Mesendoderm (in vitro differentiated cells): ENCODE data around the gene LUC7L.
A peak's percentile ranks its signal among the peaks of the same experiment; 100 is the strongest.
"Not testable (repeated sequence)": the region's sequence is repeated elsewhere in the genome, so short reads cannot be mapped to it uniquely, and the experiment has no call there.

Experiments used
- DNase-seq: peaks from one replicate; pipeline ENCODE4 v3.0.0; 2013
- H2AK5ac ChIP-seq: 2 replicates; pipeline ENCODE4 v1.6.1; 2013; ENCODE audit warnings: low read length, inconsistent platforms
- H2BK120ac ChIP-seq: 2 replicates; pipeline ENCODE4 v1.6.1; 2013; ENCODE audit warnings: low read depth, mild to moderate bottlenecking, low read length, moderate library complexity, mixed read lengths
- H2BK15ac ChIP-seq: replicated peaks from 2 replicates; pipeline ENCODE4 v1.6.1; 2013; ENCODE audit warnings: low read depth, mild to moderate bottlenecking, moderate library complexity
- H2BK5ac ChIP-seq: 2 replicates; pipeline ENCODE4 v1.6.1; 2013; ENCODE audit warnings: low read length, inconsistent platforms
- H3K18ac ChIP-seq: 2 replicates; pipeline ENCODE4 v1.6.1; 2013; ENCODE audit warnings: mild to moderate bottlenecking, low read length, mixed read lengths
- H3K23ac ChIP-seq: one replicate; pipeline ENCODE4 v1.6.1; 2013; ENCODE audit warnings: low read length
- H3K27ac ChIP-seq: 2 replicates; pipeline ENCODE4 v1.5.1; 2013; ENCODE audit warnings: low read depth, mild to moderate bottlenecking, inconsistent platforms, low read length, moderate library complexity
- H3K27me3 ChIP-seq: 2 replicates; pipeline ENCODE4 v1.6.1; 2013; ENCODE audit warnings: low read length, control low read depth, mild to moderate bottlenecking, inconsistent platforms; ENCODE audit not compliant: insufficient read depth, poor library complexity
- H3K36me3 ChIP-seq: 2 replicates; pipeline ENCODE4 v1.6.1; 2013; ENCODE audit warnings: low read length, inconsistent platforms; ENCODE audit not compliant: control insufficient read depth, insufficient read depth
- H3K4ac ChIP-seq: one replicate; pipeline ENCODE4 v1.6.1; 2013; ENCODE audit warnings: low read depth, mild to moderate bottlenecking, low read length, moderate library complexity
- H3K4me1 ChIP-seq: 2 replicates; pipeline ENCODE4 v1.6.1; 2013; ENCODE audit warnings: low read depth, low read length, inconsistent platforms; ENCODE audit not compliant: control insufficient read depth
- H3K4me2 ChIP-seq: 2 replicates; pipeline ENCODE4 v1.6.1; 2013; ENCODE audit warnings: low read length
- H3K4me3 ChIP-seq: 2 replicates; pipeline ENCODE4 v1.5.1; 2013; ENCODE audit warnings: mild to moderate bottlenecking, low read length
- H3K56ac ChIP-seq: one replicate; pipeline ENCODE4 v1.6.1; 2013; ENCODE audit warnings: low read length
- H3K79me1 ChIP-seq: 2 replicates; pipeline ENCODE4 v1.6.1; 2013; ENCODE audit warnings: low read length, inconsistent platforms
- H3K79me2 ChIP-seq: 2 replicates; pipeline ENCODE4 v1.6.1; 2013; ENCODE audit warnings: mild to moderate bottlenecking, low read length; ENCODE audit not compliant: control insufficient read depth, insufficient read depth
- H3K9ac ChIP-seq: 2 replicates; pipeline ENCODE4 v1.6.1; 2013; ENCODE audit warnings: low read length, inconsistent platforms
- H4K5ac ChIP-seq: one replicate; pipeline ENCODE4 v1.6.1; 2013; ENCODE audit warnings: low read length
- H4K8ac ChIP-seq: one replicate; pipeline ENCODE4 v1.6.1; 2013; ENCODE audit warnings: low read depth, mild to moderate bottlenecking, control low read depth, low read length, moderate library complexity
- WGBS: extraction: QIAGEN DNeasy Blood & Tissue Kit; methylation state at CpG from one replicate; pipeline ENCODE4 v1.1.7; 2013; ENCODE audit warnings: low lambda C conversion rate, missing lambda C conversion rate; ENCODE audit not compliant: insufficient coverage; ENCODE audit errors: extremely low coverage; 5-methylcytosine and 5-hydroxymethylcytosine counted together

Gene LUC7L

GRCh38 chr16:211631-212180 is 17.5 kb downstream of the LUC7L start:
- no CpG with 5 or more reads among the region's 14 CpGs for WGBS
- not testable (repeated sequence) for H2BK120ac ChIP-seq, H3K27ac ChIP-seq, H3K4ac ChIP-seq, H3K27me3 ChIP-seq, H3K36me3 ChIP-seq, H2BK15ac ChIP-seq, DNase-seq, H3K23ac ChIP-seq, H3K79me1 ChIP-seq, H4K8ac ChIP-seq, H2BK5ac ChIP-seq, H3K4me1 ChIP-seq, H3K4me3 ChIP-seq, H3K4me2 ChIP-seq, H2AK5ac ChIP-seq, H3K56ac ChIP-seq, H3K9ac ChIP-seq, H3K18ac ChIP-seq, H4K5ac ChIP-seq
- peaks cover 27% of the 10 kb centered on the region for H3K79me2 ChIP-seq

GRCh38 chr16:209359-209758 is 19.9 kb downstream of the LUC7L start:
- not testable (repeated sequence) for H3K27ac ChIP-seq, H3K23ac ChIP-seq, H2BK15ac ChIP-seq, H3K4me3 ChIP-seq, H2BK120ac ChIP-seq, H2AK5ac ChIP-seq, H3K27me3 ChIP-seq, DNase-seq, H3K4me1 ChIP-seq, H2BK5ac ChIP-seq, H3K56ac ChIP-seq, H3K9ac ChIP-seq, H3K4me2 ChIP-seq, H3K18ac ChIP-seq, H4K5ac ChIP-seq, H3K4ac ChIP-seq, H4K8ac ChIP-seq
- H3K36me3 ChIP-seq: peaks cover 18% of the 10 kb centered on the region
- H3K79me2 ChIP-seq: peaks cover 25% of the 10 kb centered on the region
- WGBS: no CpG with 5 or more reads among the region's 4 CpGs
- H3K79me1 ChIP-seq: peaks cover 15% of the 10 kb centered on the region

GRCh38 chr16:204046-204445 is 25.2 kb downstream of the LUC7L start:
- H3K4ac ChIP-seq: not testable (repeated sequence)
- peaks cover 24% of the 10 kb centered on the region for H3K36me3 ChIP-seq
- WGBS: no CpG with 5 or more reads among the region's 9 CpGs

GRCh38 chr16:203246-203645 is 26.0 kb downstream of the LUC7L start:
- Histone ChIP-seq H3K4ac (no peak overlapping the region), H2BK5ac (no peak overlapping the region), H2AK5ac (no peak overlapping the region), H2BK120ac (no peak overlapping the region), H3K79me1 (peaks cover 10% of the 10 kb centered on the region), H3K36me3 (peaks cover 28% of the 10 kb centered on the region), H3K27me3 (no peaks in the 10 kb centered on the region), H3K23ac (no peak overlapping the region), H3K4me2 (no peak overlapping the region), H4K8ac (no peak overlapping the region), H2BK15ac (no peak overlapping the region), H3K18ac (no peak overlapping the region), H3K4me1 (no peaks in the 10 kb centered on the region), H3K27ac (no peak overlapping the region), H3K79me2 (peaks cover 2% of the 10 kb centered on the region), H3K9ac (no peak overlapping the region), H4K5ac (no peak overlapping the region), H3K4me3 (no peak overlapping the region), H3K56ac (no peak overlapping the region)
- DNase-seq: no peak
- WGBS: no CpG with 5 or more reads among the region's 4 CpGs

More at GRCh38 chr16:204046-204445, 25.2 kb downstream of the LUC7L start:
- not testable (repeated sequence) for H2BK120ac ChIP-seq, H3K79me1 ChIP-seq, H3K79me2 ChIP-seq, H4K5ac ChIP-seq, DNase-seq, H3K56ac ChIP-seq, H4K8ac ChIP-seq, H3K4me2 ChIP-seq, H2BK5ac ChIP-seq, H3K23ac ChIP-seq, H3K18ac ChIP-seq, H3K27me3 ChIP-seq, H3K27ac ChIP-seq, H3K9ac ChIP-seq, H3K4me3 ChIP-seq, H3K4me1 ChIP-seq, H2AK5ac ChIP-seq, H2BK15ac ChIP-seq

GRCh38 chr16:200388-200787 is 28.9 kb downstream of the LUC7L start:
- Histone ChIP-seq H3K4me2 (no peak overlapping the region), H3K79me2 (peaks cover 2% of the 10 kb centered on the region), H4K5ac (no peak overlapping the region), H3K79me1 (peaks cover 9% of the 10 kb centered on the region), H3K4me3 (no peak overlapping the region), H3K27me3 (no peaks in the 10 kb centered on the region), H3K9ac (no peak overlapping the region), H3K27ac (no peak overlapping the region), H2BK15ac (no peak overlapping the region), H3K18ac (no peak overlapping the region), H4K8ac (peak overlapping the region; percentile 17), H3K56ac (no peak overlapping the region), H3K4ac (no peak overlapping the region), H2BK5ac (no peak overlapping the region), H2AK5ac (no peak overlapping the region), H3K4me1 (no peaks in the 10 kb centered on the region), H2BK120ac (no peak overlapping the region), H3K23ac (no peak overlapping the region), H3K36me3 (peaks cover 26% of the 10 kb centered on the region)
- DNase-seq: peak; percentile 74
- no CpG with 5 or more reads among the region's 5 CpGs for WGBS

GRCh38 chr16:194516-194915 is 34.7 kb downstream of the LUC7L start:
- WGBS: no CpG with 5 or more reads among the region's 6 CpGs
- no peak overlapping the region for H4K8ac ChIP-seq

More at GRCh38 chr16:194516-194915, 34.7 kb downstream of the LUC7L start:
- Histone ChIP-seq H2BK15ac (no peak overlapping the region), H2AK5ac (no peak overlapping the region), H3K36me3 (peaks cover 36% of the 10 kb centered on the region), H3K79me2 (no peaks in the 10 kb centered on the region), H3K4me3 (no peak overlapping the region), H3K4me1 (no peaks in the 10 kb centered on the region), H3K79me1 (peaks cover 14% of the 10 kb centered on the region), H3K18ac (no peak overlapping the region), H3K27me3 (no peaks in the 10 kb centered on the region), H4K5ac (no peak overlapping the region), H3K27ac (no peak overlapping the region), H3K23ac (no peak overlapping the region), H3K56ac (no peak overlapping the region), H3K9ac (no peak overlapping the region), H2BK5ac (no peak overlapping the region), H3K4ac (no peak overlapping the region), H2BK120ac (no peak overlapping the region), H3K4me2 (no peak overlapping the region)
- DNase-seq: no peak
